ENCODE measurements around the gene ENOX2. TPM values are rescaled to one million over a fixed set of nuclear protein-coding genes. Genes with fewer than 3 reads are reported as not detected.

ENOX2 gene
- total RNA-seq, 1 donor from 2014 or later: 3.3 TPM

GRCh38 chrX:130885508-130885907, 17.5 kb downstream of the ENOX2 start:
- DNase-seq (ENCODE audit: low spot score in 2 of 2): no peak
- no peak for FAIRE-seq

DNA sequence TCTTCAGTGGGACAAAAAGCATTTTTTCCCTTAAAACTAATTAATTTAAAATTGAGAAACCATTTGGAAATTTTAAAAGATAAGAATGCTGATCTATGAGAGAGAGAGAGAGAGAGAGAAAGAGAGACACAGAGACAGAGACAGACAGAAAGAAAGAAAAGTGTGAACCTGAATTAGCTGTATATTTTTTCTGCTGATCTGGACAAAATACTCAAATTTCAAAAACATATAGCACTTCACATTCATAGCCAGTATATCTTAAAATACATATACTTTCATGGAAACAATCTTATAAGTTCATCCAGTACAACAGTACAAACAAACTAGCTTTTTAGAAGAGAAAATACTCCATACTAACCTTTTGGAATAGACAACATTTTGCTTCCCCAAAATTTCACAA, 18.4 kb downstream of the ENOX2 start:
- DNase-seq (ENCODE audit: low spot score in 2 of 2): no peak
- FAIRE-seq: no peak

- no peak for DNase-seq (ENCODE audit: low spot score in 2 of 2)
- no peak for FAIRE-seq
Measured at GRCh38 chrX:130879869-130880268, 23.1 kb downstream of the ENOX2 start.

GRCh38 chrX:130878350-130879341, 24.4 kb downstream of the ENOX2 start:
- no peak for FAIRE-seq
- DNase-seq (ENCODE audit: low spot score in 2 of 2): no peak

GRCh38 chrX:130877892-130878341, 25.1 kb downstream of the ENOX2 start:
- DNase-seq (ENCODE audit: low spot score in 2 of 2) (no peak), FAIRE-seq (no peak)

- no peak for FAIRE-seq
- no peak for DNase-seq (ENCODE audit: low spot score in 2 of 2)
Measured at GRCh38 chrX:130876226-130876625, 26.8 kb downstream of the ENOX2 start.

GRCh38 chrX:130874751-130875150, 28.3 kb downstream of the ENOX2 start:
- no peak for DNase-seq (ENCODE audit: low spot score in 2 of 2)

GRCh38 chrX:130869239-130869638, 33.8 kb downstream of the ENOX2 start:
- FAIRE-seq (no peak), DNase-seq (ENCODE audit: low spot score in 2 of 2) (no peak)

More at GRCh38 chrX:130874751-130875150, 28.3 kb downstream of the ENOX2 start:
- FAIRE-seq: no peak

DNA sequence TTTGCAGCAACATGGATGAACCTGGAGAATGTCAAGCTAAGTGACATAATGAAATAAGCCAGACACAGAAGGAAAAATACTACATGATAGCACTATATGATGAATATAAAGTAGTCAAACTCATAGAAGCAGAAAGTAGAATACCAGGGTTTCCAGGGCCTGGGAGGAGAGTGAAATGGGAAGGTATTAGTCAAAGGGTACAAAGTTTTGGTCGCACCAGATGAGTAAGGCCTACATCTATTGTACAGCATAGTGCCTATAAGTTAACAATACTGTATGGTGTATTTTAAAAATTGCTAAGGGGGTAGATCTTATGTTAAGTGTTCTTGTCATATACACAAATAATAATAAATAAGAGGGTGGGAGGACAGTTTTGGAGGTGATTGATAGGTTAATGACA, 41.5 kb downstream of the ENOX2 start:
- DNase-seq (ENCODE audit: low spot score in 2 of 2) (no peak), FAIRE-seq (no peak)

DNA sequence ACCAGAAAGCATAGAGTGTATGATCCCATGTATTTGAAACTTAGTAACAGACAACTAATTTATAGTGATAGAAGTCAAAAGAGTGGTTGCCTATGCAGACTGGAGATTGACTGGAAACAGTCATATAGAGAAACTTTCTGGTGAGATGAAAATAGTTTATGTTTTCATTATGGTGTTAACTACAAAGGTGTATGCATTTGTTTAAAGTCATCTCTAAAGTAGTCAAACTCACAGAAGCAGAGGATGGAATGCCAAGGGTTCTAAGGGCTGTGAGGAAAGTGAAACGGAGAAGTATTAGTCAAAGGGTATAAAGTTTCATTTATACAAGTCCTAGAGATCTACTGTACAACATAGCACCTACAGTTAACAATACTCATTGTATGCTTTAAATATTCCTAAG, 45.8 kb downstream of the ENOX2 start:
- DNase-seq (ENCODE audit: low spot score in 2 of 2) (no peak), FAIRE-seq (no peak)

GRCh38 chrX:130851569-130851968, 51.4 kb downstream of the ENOX2 start:
- DNase-seq (ENCODE audit: low spot score in 2 of 2) (no peak), FAIRE-seq (no peak)

GRCh38 chrX:130848763-130849162, 54.2 kb downstream of the ENOX2 start:
- DNase-seq (ENCODE audit: low spot score in 2 of 2): no peak
- no peak for FAIRE-seq

- DNase-seq (ENCODE audit: low spot score in 2 of 2) (no peak), FAIRE-seq (no peak)
Measured at GRCh38 chrX:130846746-130847145, 56.3 kb downstream of the ENOX2 start.

GRCh38 chrX:130841776-130842175, 61.2 kb downstream of the ENOX2 start:
- FAIRE-seq (no peak), DNase-seq (ENCODE audit: low spot score in 2 of 2) (no peak)

DNA sequence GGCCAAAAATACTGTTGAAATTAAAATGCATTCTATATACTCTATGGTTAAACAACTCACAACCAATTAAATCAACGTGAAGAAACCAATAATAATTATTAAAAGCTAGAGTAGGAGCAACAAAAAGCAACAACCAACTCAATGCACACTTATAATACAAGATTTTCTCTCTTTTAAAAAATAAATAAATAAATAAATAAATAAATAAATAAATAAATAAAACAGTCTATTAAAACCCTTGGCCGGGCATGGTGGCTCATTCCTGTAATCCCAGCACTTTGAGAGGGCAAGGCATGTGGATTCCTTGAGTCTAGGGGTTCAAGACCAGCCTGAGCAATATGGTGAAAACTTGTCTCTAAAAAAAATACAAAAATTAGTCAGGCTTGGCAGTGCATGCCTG, 62.7 kb downstream of the ENOX2 start:
- FAIRE-seq: no peak
- no peak for DNase-seq (ENCODE audit: low spot score in 2 of 2)

DNA sequence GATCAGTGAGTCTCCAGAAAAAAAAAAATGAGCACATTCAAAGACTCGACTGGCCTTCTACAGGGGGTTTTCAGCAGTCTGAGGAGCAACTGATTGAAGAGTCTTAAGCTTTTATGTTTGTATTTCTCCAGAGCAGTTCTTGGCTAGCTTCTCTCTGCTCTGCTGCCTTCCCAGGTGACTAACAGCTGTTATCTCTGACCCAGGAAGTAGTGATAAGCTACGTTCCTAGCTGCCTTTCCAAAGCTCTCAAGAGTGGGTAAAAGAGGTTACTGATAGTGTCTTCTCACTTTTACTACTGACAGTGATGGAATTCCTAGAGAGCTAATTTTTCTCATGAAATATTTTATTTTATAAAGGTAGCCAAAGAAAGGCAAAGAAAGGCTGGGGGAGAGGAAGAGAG, 66.6 kb downstream of the ENOX2 start:
- no peak for FAIRE-seq
- no peak for DNase-seq (ENCODE audit: low spot score in 2 of 2)

GRCh38 chrX:130834830-130835229, 68.2 kb downstream of the ENOX2 start:
- no peak for DNase-seq (ENCODE audit: low spot score in 2 of 2)
- no peak for FAIRE-seq

- no peak for DNase-seq (ENCODE audit: low spot score in 2 of 2)
- FAIRE-seq: no peak
Measured at GRCh38 chrX:130834149-130834548, 68.9 kb downstream of the ENOX2 start.

- FAIRE-seq: no peak
- DNase-seq (ENCODE audit: low spot score in 2 of 2): no peak
Measured at GRCh38 chrX:130831347-130831722, 71.7 kb downstream of the ENOX2 start.

DNA sequence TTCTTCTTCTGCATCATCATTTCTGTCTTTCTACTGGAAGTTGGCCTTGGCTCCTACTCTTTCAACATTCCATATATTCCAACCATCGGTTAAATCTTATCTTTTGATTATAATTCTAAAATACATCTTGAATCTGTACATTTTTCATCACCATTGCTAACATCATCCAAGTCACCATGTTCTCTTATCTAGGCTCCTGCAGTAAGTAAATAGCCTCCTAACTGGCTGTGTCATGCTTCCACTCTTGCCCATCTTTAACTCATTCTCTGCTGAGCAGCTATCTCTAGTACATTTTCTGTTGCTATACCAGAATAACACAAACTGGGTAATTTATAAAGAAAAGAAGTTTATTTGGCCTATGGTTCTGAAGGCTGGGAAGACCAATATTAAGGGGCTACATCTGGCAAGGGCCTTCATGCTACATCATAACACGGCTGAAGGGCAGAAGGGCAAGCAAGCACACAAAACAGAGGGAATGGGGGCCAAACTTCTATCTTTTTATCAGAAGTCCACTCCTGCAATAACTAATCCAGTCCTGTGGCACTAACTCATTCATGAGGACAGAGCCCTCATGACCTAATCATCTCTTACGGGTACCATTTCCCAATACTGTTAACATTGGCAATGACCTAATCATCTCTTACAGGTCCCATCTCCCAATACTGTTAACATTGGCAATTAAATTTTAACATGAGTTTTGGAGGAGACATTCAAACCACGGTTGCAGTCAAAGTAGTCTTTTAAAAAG, 72.2 kb downstream of the ENOX2 start:
- no peak for FAIRE-seq
- DNase-seq (ENCODE audit: low spot score in 2 of 2): no peak
